ENCODE data around the gene ZNF79. TPM values are rescaled to one million over a fixed set of nuclear protein-coding genes. Genes with fewer than 3 reads are reported as not detected.
A peak's percentile ranks its signal among the peaks of the same experiment; 100 is the strongest.

The ZNF79 gene
- total RNA-seq, 1 donor from 2014 or later = 8.3 TPM

GRCh38 chr9:127450243-127450760 lies 26.1 kb downstream of the ZNF79 start:
- peak overlapping the region; percentile 93 for H3K27ac ChIP-seq
- no peaks in the 10 kb centered on the region for H3K27me3 ChIP-seq
- H3K36me3 ChIP-seq = peaks cover 50% of the 10 kb centered on the region
- ATAC-seq (peak; percentile 1), DNase-seq (no peak)
- H3K4me1 ChIP-seq = peaks cover 32% of the 10 kb centered on the region
- no peaks in the 10 kb centered on the region for H3K9me3 ChIP-seq
- peak overlapping the region; percentile 80 for H3K4me3 ChIP-seq
- no peak for TF ChIP-seq CTCF (IDR thresholded peaks at IDR 0.05)
- intact Hi-C loops (cut with DNase I) = no loop called here

- TF ChIP-seq CTCF (IDR thresholded peaks at IDR 0.05) = no peak
- intact Hi-C loops (cut with DNase I) = no loop called here
- peak within 1 kb of the TSS; percentile 80 for H3K4me3 ChIP-seq
- peaks cover 32% of the 10 kb centered on the region for H3K4me1 ChIP-seq
- peaks cover 43% of the 10 kb centered on the region for H3K36me3 ChIP-seq
- ATAC-seq (peak; percentile 85), DNase-seq (peak; percentile 97)
- H3K27ac ChIP-seq = peak within 1 kb of the TSS; percentile 93
- no peaks in the 10 kb centered on the region for H3K9me3 ChIP-seq
- H3K27me3 ChIP-seq = no peaks in the 10 kb centered on the region
These were observed 26.8 kb downstream of the ZNF79 start, which contains the start of the genes LRSAM1 and RPL12 for GRCh38 chr9:127450830-127451607. LRSAM1 (plus strand) TSS chr9:127451510; CDS start chr9:127454528, 3,018 bp downstream. RPL12 (minus strand) TSS chr9:127451406; CDS start chr9:127451317, 89 bp downstream.

GRCh38 chr9:127451608-127451857 lies 27.4 kb downstream of the ZNF79 start:
- no peak for DNase-seq
- H3K4me3 ChIP-seq = peak overlapping the region; percentile 80
- H3K27ac ChIP-seq = peak overlapping the region; percentile 93
- H3K9me3 ChIP-seq = no peaks in the 10 kb centered on the region
- H3K27me3 ChIP-seq = no peaks in the 10 kb centered on the region
- ATAC-seq = no peak
- H3K4me1 ChIP-seq = peaks cover 32% of the 10 kb centered on the region
- H3K36me3 ChIP-seq = peaks cover 38% of the 10 kb centered on the region
- intact Hi-C loops (cut with DNase I) = no loop called here
- no peak for TF ChIP-seq CTCF (IDR thresholded peaks at IDR 0.05)

- H3K36me3 ChIP-seq = peaks cover 34% of the 10 kb centered on the region
- peak overlapping the region; percentile 93 for H3K27ac ChIP-seq
- no peak for TF ChIP-seq CTCF (IDR thresholded peaks at IDR 0.05)
- intact Hi-C loops (cut with DNase I) = no loop called here
- ATAC-seq = peak; percentile 42
- no peaks in the 10 kb centered on the region for H3K9me3 ChIP-seq
- DNase-seq = peak; percentile 79
- peaks cover 32% of the 10 kb centered on the region for H3K4me1 ChIP-seq
- H3K4me3 ChIP-seq = peak overlapping the region; percentile 80
- H3K27me3 ChIP-seq = no peaks in the 10 kb centered on the region
These were observed 27.9 kb downstream of the ZNF79 start for GRCh38 chr9:127451858-127452656.

- intact Hi-C loops (cut with DNase I) = no loop called here
- DNase-seq = peak; percentile 73
- H3K27ac ChIP-seq = no peak overlapping the region
- TF ChIP-seq CTCF (IDR thresholded peaks at IDR 0.05) = no peak
- H3K4me3 ChIP-seq = no peak overlapping the region
- no peak for ATAC-seq
- peaks cover 32% of the 10 kb centered on the region for H3K4me1 ChIP-seq
- H3K36me3 ChIP-seq = peaks cover 34% of the 10 kb centered on the region
- H3K27me3 ChIP-seq = no peaks in the 10 kb centered on the region
- no peaks in the 10 kb centered on the region for H3K9me3 ChIP-seq
These were observed 28.5 kb downstream of the ZNF79 start for GRCh38 chr9:127452691-127453090.

Measured in upper lobe of right lung (tissue), 1 donor.